ENCODE results near the gene MFF.

- TF ChIP-seq, protein P1, sequence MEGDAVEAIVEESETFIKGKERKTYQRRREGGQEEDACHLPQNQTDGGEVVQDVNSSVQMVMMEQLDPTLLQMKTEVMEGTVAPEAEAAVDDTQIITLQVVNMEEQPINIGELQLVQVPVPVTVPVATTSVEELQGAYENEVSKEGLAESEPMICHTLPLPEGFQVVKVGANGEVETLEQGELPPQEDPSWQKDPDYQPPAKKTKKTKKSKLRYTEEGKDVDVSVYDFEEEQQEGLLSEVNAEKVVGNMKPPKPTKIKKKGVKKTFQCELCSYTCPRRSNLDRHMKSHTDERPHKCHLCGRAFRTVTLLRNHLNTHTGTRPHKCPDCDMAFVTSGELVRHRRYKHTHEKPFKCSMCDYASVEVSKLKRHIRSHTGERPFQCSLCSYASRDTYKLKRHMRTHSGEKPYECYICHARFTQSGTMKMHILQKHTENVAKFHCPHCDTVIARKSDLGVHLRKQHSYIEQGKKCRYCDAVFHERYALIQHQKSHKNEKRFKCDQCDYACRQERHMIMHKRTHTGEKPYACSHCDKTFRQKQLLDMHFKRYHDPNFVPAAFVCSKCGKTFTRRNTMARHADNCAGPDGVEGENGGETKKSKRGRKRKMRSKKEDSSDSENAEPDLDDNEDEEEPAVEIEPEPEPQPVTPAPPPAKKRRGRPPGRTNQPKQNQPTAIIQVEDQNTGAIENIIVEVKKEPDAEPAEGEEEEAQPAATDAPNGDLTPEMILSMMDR (conservative IDR thresholded peaks at IDR 0.05) = no peak
- TF ChIP-seq ZFX (IDR thresholded peaks at IDR 0.05) = no peak
Measured at GRCh38 chr2:227335713-227336112, 10.7 kb downstream of the MFF start.
